C4-2B (cell line): ENCODE data around the gene AADAC.
"Not testable (repeated sequence)": the region's sequence is repeated elsewhere in the genome, so short reads cannot be mapped to it uniquely, and the experiment has no call there.

ENCODE experiments used
- ZFX ChIP-seq: fragments of 450-650 bp; IDR thresholded peaks from 2 replicates; pipeline ENCODE4 v1.6.1; 2017
- TF ChIP-seq, protein P1 (sequence below): fragments of 450-650 bp; conservative IDR thresholded peaks from 2 replicates; pipeline ENCODE4 v1.5.1; 2017; ENCODE audit warnings: mild to moderate bottlenecking

DNA sequence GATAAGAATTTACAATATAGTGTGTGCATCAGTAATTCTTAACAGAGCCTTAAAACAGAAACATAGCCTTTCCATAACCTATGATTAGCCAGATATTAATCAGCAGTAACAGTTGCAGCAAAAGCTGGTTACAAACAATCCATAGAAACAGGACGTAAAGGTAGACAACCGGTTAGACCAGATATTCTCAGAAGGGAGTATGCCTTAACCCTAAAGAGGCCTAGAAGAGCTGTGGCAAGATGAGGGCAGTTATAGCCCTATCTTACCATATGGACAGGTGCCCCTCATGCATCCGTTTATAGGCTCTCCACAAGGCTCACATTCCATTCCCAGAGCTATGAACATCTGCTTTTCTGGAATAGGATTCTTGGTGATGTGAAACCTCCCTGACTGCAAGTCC, 5.0 kb upstream of the AADAC start:
- TF ChIP-seq, protein P1, sequence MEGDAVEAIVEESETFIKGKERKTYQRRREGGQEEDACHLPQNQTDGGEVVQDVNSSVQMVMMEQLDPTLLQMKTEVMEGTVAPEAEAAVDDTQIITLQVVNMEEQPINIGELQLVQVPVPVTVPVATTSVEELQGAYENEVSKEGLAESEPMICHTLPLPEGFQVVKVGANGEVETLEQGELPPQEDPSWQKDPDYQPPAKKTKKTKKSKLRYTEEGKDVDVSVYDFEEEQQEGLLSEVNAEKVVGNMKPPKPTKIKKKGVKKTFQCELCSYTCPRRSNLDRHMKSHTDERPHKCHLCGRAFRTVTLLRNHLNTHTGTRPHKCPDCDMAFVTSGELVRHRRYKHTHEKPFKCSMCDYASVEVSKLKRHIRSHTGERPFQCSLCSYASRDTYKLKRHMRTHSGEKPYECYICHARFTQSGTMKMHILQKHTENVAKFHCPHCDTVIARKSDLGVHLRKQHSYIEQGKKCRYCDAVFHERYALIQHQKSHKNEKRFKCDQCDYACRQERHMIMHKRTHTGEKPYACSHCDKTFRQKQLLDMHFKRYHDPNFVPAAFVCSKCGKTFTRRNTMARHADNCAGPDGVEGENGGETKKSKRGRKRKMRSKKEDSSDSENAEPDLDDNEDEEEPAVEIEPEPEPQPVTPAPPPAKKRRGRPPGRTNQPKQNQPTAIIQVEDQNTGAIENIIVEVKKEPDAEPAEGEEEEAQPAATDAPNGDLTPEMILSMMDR: not testable (repeated sequence)
- TF ChIP-seq ZFX: not testable (repeated sequence)
